ENCODE measurements around the gene RMND1. TPM values are rescaled to one million over a fixed set of nuclear protein-coding genes. Genes with fewer than 3 reads are reported as not detected.

The RMND1 gene
- total and polyA plus RNA-seq, 9 of the 15 experiments (the other 6 are each of a cell fraction or from before 2014, with no cell fraction given): 26.9 to 47.8 (median 36.2) TPM

DNA sequence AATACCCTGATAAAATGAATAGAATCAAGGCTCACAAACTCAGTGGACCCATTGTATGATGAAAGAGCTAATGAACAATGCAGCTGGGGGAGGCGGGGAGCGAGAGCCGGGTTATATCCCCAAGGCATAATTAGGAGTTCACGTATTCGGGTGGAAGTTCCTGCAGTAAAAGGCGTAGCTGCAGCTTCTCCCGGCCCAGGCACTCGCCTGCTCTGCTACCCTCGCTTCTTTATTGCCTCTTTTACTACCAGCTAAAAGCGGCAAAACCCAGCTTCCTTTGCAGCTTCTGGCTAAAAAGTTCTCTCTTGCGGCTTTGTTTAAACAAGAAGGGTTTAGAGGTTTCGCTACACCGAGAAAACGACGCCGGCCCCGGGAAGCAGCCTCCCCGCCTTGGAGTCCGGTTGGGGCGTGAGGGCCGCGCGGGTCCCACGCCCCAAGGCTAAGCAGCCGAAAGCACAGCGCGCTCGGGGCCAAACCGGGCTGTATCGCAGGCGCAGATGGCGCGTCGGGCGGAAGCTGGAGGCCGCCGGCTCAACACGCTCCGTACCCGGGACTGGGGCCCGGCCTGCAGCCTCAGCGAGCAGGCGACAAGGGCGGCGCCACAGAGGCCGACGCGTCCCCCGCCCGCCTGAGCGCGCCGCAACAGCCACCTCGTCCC is 62.2 kb downstream of the RMND1 start (continued):
- TF ChIP-seq, protein P1, sequence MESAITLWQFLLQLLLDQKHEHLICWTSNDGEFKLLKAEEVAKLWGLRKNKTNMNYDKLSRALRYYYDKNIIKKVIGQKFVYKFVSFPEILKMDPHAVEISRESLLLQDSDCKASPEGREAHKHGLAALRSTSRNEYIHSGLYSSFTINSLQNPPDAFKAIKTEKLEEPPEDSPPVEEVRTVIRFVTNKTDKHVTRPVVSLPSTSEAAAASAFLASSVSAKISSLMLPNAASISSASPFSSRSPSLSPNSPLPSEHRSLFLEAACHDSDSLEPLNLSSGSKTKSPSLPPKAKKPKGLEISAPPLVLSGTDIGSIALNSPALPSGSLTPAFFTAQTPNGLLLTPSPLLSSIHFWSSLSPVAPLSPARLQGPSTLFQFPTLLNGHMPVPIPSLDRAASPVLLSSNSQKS (CRISPR knock-in tag; IDR thresholded peaks at IDR 0.05): 0 out of 2 replicates have a peak, but pooled peaks have one; percentile 55
- TF ChIP-seq NFIX (CRISPR knock-in tag; IDR thresholded peaks at IDR 0.05; ENCODE audit: low read depth) (no peak), BMI1 (IDR thresholded peaks at IDR 0.05; ENCODE audit: low read length) (no peak), MYC (IDR thresholded peaks at IDR 0.05; ENCODE audit: low read depth, low read length) (peak; percentile 72; the same call in 1 of the 2 replicates), MYC (CRISPR knock-in tag; IDR thresholded peaks at IDR 0.05; ENCODE audit: borderline replicate concordance, low read depth) (peak; percentile 59; the same call in 1 of the 2 replicates), PPARD (CRISPR knock-in tag; IDR thresholded peaks at IDR 0.05) (no peak), ZFX (CRISPR knock-in tag; IDR thresholded peaks at IDR 0.05) (peak; percentile 93), ZNF197 (CRISPR knock-in tag; IDR thresholded peaks at IDR 0.05; ENCODE audit: low read depth) (no peak), PHF20 (IDR thresholded peaks at IDR 0.05; ENCODE audit: partially characterized antibody) (peak; percentile 79), HDAC3 (IDR thresholded peaks at IDR 0.05; ENCODE audit: borderline replicate concordance, partially characterized antibody) (no peak), NR3C1 (CRISPR knock-in tag; IDR thresholded peaks at IDR 0.05) (no peak)
- TF ChIP-seq, protein P2, sequence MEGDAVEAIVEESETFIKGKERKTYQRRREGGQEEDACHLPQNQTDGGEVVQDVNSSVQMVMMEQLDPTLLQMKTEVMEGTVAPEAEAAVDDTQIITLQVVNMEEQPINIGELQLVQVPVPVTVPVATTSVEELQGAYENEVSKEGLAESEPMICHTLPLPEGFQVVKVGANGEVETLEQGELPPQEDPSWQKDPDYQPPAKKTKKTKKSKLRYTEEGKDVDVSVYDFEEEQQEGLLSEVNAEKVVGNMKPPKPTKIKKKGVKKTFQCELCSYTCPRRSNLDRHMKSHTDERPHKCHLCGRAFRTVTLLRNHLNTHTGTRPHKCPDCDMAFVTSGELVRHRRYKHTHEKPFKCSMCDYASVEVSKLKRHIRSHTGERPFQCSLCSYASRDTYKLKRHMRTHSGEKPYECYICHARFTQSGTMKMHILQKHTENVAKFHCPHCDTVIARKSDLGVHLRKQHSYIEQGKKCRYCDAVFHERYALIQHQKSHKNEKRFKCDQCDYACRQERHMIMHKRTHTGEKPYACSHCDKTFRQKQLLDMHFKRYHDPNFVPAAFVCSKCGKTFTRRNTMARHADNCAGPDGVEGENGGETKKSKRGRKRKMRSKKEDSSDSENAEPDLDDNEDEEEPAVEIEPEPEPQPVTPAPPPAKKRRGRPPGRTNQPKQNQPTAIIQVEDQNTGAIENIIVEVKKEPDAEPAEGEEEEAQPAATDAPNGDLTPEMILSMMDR (IDR thresholded peaks at IDR 0.05 in 2 of 3, conservative IDR thresholded peaks at IDR 0.05 in 1 of 3; ENCODE audit: insufficient read depth in 2 of 3, low read depth in 1 of 3, low read length in 3 of 3): peak in 1 of 3 experiments; percentile 4; a peak in 1 of 6 replicates
- TF ChIP-seq, protein P3, sequence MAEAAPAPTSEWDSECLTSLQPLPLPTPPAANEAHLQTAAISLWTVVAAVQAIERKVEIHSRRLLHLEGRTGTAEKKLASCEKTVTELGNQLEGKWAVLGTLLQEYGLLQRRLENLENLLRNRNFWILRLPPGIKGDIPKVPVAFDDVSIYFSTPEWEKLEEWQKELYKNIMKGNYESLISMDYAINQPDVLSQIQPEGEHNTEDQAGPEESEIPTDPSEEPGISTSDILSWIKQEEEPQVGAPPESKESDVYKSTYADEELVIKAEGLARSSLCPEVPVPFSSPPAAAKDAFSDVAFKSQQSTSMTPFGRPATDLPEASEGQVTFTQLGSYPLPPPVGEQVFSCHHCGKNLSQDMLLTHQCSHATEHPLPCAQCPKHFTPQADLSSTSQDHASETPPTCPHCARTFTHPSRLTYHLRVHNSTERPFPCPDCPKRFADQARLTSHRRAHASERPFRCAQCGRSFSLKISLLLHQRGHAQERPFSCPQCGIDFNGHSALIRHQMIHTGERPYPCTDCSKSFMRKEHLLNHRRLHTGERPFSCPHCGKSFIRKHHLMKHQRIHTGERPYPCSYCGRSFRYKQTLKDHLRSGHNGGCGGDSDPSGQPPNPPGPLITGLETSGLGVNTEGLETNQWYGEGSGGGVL (CRISPR knock-in tag; IDR thresholded peaks at IDR 0.05): no peak
- TF ChIP-seq, protein P4, sequence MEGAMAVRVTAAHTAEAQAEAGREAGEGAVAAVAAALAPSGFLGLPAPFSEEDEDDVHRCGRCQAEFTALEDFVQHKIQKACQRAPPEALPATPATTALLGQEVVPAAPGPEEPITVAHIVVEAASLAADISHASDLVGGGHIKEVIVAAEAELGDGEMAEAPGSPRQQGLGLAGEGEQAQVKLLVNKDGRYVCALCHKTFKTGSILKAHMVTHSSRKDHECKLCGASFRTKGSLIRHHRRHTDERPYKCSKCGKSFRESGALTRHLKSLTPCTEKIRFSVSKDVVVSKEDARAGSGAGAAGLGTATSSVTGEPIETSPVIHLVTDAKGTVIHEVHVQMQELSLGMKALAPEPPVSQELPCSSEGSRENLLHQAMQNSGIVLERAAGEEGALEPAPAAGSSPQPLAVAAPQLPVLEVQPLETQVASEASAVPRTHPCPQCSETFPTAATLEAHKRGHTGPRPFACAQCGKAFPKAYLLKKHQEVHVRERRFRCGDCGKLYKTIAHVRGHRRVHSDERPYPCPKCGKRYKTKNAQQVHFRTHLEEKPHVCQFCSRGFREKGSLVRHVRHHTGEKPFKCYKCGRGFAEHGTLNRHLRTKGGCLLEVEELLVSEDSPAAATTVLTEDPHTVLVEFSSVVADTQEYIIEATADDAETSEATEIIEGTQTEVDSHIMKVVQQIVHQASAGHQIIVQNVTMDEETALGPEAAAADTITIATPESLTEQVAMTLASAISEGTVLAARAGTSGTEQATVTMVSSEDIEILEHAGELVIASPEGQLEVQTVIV (CRISPR knock-in tag; IDR thresholded peaks at IDR 0.05; ENCODE audit: borderline replicate concordance): no peak
- TF ChIP-seq, protein P5, sequence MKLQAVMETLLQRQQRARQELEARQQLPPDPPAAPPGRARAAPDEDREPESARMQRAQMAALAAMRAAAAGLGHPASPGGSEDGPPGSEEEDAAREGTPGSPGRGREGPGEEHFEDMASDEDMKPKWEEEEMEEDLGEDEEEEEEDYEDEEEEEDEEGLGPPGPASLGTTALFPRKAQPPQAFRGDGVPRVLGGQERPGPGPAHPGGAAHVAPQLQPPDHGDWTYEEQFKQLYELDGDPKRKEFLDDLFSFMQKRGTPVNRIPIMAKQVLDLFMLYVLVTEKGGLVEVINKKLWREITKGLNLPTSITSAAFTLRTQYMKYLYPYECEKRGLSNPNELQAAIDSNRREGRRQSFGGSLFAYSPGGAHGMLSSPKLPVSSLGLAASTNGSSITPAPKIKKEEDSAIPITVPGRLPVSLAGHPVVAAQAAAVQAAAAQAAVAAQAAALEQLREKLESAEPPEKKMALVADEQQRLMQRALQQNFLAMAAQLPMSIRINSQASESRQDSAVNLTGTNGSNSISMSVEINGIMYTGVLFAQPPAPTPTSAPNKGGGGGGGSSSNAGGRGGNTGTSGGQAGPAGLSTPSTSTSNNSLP (IDR thresholded peaks at IDR 0.05; ENCODE audit: borderline replicate concordance, low read depth, low read length): no peak
- TF ChIP-seq, protein P6, sequence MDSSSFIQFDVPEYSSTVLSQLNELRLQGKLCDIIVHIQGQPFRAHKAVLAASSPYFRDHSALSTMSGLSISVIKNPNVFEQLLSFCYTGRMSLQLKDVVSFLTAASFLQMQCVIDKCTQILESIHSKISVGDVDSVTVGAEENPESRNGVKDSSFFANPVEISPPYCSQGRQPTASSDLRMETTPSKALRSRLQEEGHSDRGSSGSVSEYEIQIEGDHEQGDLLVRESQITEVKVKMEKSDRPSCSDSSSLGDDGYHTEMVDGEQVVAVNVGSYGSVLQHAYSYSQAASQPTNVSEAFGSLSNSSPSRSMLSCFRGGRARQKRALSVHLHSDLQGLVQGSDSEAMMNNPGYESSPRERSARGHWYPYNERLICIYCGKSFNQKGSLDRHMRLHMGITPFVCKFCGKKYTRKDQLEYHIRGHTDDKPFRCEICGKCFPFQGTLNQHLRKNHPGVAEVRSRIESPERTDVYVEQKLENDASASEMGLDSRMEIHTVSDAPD (CRISPR knock-in tag; IDR thresholded peaks at IDR 0.05): no peak

Measured in K562 (cell line).